IPS DF 19.7 (cell line): Measurements from ENCODE around the gene MEGF9.
"Not testable (repeated sequence)": the region's sequence is repeated elsewhere in the genome, so short reads cannot be mapped to it uniquely, and the experiment has no call there.

Experiments
- DNase-seq: peaks from one replicate; pipeline ENCODE4 v3.0.0-alpha.2; 2013; ENCODE audit warnings: low read depth, low spot score

The MEGF9 gene

GRCh38 chr9:120579139-120580050 lies 134.9 kb downstream of the MEGF9 start:
- no peak for DNase-seq

- no peak for DNase-seq
Observed at GRCh38 chr9:120574473-120574872, 139.8 kb downstream of the MEGF9 start.

GRCh38 chr9:120572472-120572871 lies 141.8 kb downstream of the MEGF9 start:
- no peak for DNase-seq

DNA sequence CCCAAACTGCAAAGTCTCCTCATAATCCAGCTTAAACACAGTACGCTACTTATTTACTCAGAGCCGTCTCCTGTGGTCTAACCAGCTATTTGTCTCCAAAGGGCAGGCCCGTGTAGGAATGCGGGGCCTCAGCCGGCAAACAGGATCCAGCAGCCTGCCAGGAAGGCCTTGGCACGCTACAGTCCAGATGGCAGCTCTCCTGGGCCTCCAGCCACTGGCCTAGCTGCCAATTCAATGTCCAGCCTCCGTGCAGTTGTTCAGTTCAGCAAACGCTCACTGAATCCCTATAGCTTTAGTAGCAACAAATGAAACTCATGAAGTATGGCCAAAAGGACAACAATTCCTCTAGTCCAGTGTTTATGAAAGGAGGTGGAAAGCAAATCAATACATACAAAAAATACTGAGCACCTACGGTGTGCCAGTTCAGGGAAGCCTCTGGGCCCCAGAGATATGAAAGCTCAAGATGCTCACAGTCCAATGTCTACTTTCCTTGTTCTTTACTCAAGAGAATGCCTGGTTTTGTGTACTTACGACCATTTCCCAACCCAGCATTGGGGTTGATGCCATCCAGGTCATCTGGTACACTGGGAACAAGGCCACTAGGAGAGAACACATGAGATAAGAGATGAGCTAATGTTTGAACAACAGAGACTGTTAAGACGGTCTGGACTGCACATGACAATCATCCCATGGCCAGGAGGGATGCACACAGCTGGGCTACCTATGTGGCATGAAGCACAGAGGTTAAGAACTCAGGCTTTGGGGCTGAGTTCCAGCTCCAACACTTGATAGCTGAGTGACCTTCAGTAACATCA lies 142.6 kb downstream of the MEGF9 start:
- DNase-seq = no peak

GRCh38 chr9:120570296-120570695 lies 144.0 kb downstream of the MEGF9 start:
- no peak for DNase-seq

GRCh38 chr9:120569556-120569955 lies 144.7 kb downstream of the MEGF9 start:
- no peak for DNase-seq

- DNase-seq = no peak
Observed at GRCh38 chr9:120568816-120569215, 145.5 kb downstream of the MEGF9 start.

DNA sequence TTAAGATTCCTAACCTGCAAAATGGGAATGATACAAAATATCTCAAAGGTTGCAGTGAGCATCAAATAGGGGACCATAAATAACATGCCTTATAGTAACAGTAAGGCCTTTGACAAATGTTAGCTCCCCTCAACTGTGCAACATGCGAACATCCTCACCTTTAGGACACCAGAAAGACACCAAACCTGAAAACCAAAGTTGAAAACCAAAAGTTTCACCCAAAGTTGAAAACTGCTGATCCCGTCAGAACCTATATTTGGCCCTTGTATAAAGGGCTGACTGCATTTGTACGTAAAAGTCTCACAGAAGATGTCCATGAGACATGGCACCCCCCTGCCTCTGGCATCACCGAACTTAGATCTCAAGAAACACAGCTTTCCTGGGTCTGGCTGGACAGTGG lies 146.4 kb downstream of the MEGF9 start:
- no peak for DNase-seq

DNA sequence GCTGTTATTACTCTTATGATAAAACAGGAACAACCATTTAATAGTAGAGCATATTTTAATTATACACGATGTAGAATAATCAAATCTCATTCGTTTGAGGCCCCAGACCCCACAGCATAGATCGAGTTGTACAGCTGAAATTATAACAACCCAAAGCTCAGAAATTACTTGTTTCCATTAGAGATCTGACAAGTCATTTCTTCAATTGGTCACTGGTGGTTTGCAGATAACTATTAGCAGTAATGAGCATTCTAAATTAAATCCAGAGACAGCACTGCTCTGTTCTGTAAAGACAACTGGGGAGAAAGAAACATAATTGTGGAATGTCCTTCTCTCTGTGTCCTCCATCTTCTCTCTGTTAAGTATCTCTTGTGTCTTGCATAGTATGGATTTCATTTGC lies 147.2 kb downstream of the MEGF9 start:
- DNase-seq = no peak

GRCh38 chr9:120564589-120564988 lies 149.7 kb downstream of the MEGF9 start:
- DNase-seq = no peak

DNA sequence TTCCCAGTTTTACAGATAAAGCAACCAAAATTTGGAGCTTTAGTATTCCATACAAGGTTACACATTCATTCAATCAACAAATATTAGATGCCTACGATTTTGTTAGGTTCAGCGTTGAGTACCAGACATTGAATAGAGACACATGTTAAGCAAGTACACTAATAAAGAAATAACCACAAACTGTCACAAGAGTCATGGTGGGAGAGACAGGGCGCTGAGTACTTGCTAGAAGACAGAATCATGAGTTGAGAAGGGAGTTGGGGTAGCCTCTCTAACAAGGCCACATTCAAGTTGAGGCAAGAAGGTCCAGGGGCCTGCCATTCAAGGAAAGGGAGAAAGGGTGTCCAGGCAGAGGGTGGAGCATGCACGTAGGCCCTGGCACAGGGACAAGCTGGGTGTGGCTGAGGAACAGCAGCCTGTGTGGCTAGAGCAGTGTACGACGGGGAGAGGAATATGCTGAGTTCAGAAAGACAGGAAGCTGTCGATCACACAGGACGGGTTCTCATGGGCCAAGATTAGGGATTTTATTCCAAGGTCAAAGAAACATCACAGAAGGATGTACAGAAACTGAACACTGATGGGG lies 151.3 kb downstream of the MEGF9 start:
- DNase-seq = no peak

GRCh38 chr9:120561709-120562108 lies 152.6 kb downstream of the MEGF9 start:
- DNase-seq = no peak

- no peak for DNase-seq
Observed at GRCh38 chr9:120559546-120559945, 154.7 kb downstream of the MEGF9 start.

- no peak for DNase-seq
Observed at GRCh38 chr9:120558454-120558853, 155.8 kb downstream of the MEGF9 start.

- DNase-seq = no peak
Observed at GRCh38 chr9:120557205-120557604, 157.1 kb downstream of the MEGF9 start.

GRCh38 chr9:120556775-120557174 lies 157.5 kb downstream of the MEGF9 start:
- DNase-seq = no peak

- DNase-seq = no peak
Observed at GRCh38 chr9:120555839-120556238, 158.4 kb downstream of the MEGF9 start.

DNA sequence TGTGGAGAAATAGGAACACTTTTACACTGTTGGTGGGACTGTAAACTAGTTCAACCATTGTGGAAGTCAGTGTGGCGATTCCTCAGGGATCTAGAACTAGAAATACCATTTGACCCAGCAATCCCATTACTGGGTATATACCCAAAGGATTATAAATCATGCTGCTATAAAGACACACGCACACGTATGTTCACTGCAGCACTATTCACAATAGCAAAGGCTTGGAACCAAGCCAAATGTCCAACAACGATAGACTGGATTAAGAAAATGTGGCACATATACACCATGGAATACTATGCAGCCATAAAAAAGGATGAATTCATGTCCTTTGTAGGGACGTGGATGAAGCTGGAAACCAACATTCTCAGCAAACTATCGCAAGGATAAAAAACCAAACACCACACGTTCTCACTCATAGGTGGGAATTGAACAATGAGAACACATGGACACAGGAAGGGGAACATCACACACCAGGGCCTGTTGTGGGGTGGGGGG lies 162.0 kb downstream of the MEGF9 start:
- DNase-seq = not testable (repeated sequence)
